OCI-LY7 (cell line): ENCODE measurements around the gene CNOT3.

Experiments used
- CTCF ChIP-seq: fragments of 200-600 bp; sonication (generic); conservative IDR thresholded peaks from 2 replicates; pipeline ENCODE4 v1.5.1; 2014; ENCODE audit warnings: mild to moderate bottlenecking, antibody characterized with exemption, low read length, moderate library complexity, mixed read lengths
- EZH2phosphoT487 ChIP-seq: fragments of 200-600 bp; sonication (generic); IDR thresholded peaks from 2 replicates; pipeline ENCODE4 v1.6.1; 2018; ENCODE audit warnings: low read depth, borderline replicate concordance, mild to moderate bottlenecking, mixed run types, antibody characterized with exemption, low read length, moderate library complexity, mixed read lengths

DNA sequence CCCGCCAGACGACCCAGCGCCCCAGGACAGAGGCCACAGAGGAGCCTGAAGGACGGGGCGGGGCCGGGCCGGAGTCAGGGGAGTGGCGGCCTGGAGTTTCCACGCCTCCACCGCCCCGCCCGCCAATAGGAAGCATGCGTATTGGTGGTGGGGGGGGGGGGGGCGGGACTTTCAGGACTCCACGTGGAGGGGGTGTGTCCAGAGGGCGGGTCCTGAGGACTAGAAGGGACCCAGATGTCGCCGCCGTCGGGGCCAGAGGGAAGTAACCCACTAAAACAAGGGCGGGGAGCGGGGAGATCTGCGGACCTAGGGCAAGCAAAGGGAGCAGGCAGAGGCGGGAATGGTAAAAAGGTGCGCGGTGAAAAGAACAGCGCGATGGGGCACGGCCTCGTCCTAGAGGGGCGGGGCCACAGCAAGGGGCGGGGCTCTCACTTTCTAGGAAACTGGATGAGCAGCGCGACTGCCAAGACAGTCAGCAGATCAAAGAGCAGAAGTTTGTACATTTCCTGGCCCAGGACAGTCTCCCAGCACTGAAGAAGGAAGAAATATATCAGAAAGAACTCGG lies 24.8 kb downstream of the CNOT3 start:
- no peak for TF ChIP-seq CTCF
- TF ChIP-seq EZH2phosphoT487: no peak
